NCI-H1105 (cell line): ENCODE results near the gene HOXC5.

Source experiments
- DNase-seq: peaks from one replicate; lab custom pipeline; 2025; lab: John Stamatoyannopoulos, UW

Gene HOXC5

GRCh38 chr12:54019924-54020590, 12.8 kb upstream of the HOXC5 start:
- no peak for DNase-seq

GRCh38 chr12:54020591-54021405, 12.1 kb upstream of the HOXC5 start:
- DNase-seq = no peak

- DNase-seq = no peak
Observed at GRCh38 chr12:54021432-54022013, 11.3 kb upstream of the HOXC5 start.

- DNase-seq = no peak
Observed at GRCh38 chr12:54022960-54023884, 9.6 kb upstream of the HOXC5 start.

GRCh38 chr12:54024127-54024526, 8.7 kb upstream of the HOXC5 start:
- DNase-seq = no peak

GRCh38 chr12:54024581-54025305, 8.1 kb upstream of the HOXC5 start:
- DNase-seq = no peak

- no peak for DNase-seq
Observed at GRCh38 chr12:54025499-54026405, 7.1 kb upstream of the HOXC5 start.

GRCh38 chr12:54026640-54027441, 6.0 kb upstream of the HOXC5 start:
- no peak for DNase-seq

- no peak for DNase-seq
Observed at GRCh38 chr12:54027442-54027786, 5.4 kb upstream of the HOXC5 start.

GRCh38 chr12:54028314-54029201, 4.3 kb upstream of the HOXC5 start, which contains the start of gene HOXC6:
HOXC6 (plus strand) TSS chr12:54028440; CDS start chr12:54028522, 82 bp downstream.
- DNase-seq = no peak

- no peak for DNase-seq
Observed at GRCh38 chr12:54029529-54030441, 3.1 kb upstream of the HOXC5 start.

- DNase-seq = no peak
Observed at GRCh38 chr12:54030442-54030801, 2.4 kb upstream of the HOXC5 start.

- no peak for DNase-seq
Observed at GRCh38 chr12:54030889-54031471, 1.9 kb upstream of the HOXC5 start.

GRCh38 chr12:54031480-54031879, 1.4 kb upstream of the HOXC5 start:
- DNase-seq = no peak

GRCh38 chr12:54032086-54032619, 697 bp upstream of the HOXC5 start:
- DNase-seq = no peak

GRCh38 chr12:54033106-54033979, 493 bp downstream of the HOXC5 start:
- DNase-seq = peak; percentile 20
